Rectal smooth muscle tissue (tissue), 1 donor: Measurements from ENCODE around the gene PNPLA5.
"Not testable (repeated sequence)": the region's sequence is repeated elsewhere in the genome, so short reads cannot be mapped to it uniquely, and the experiment has no call there.

Experiments
- H3K27ac ChIP-seq: one replicate; pipeline ENCODE4 v1.7.0; 2013; ENCODE audit warnings: low read depth, low read length, inconsistent platforms
- H3K27me3 ChIP-seq: one replicate; pipeline ENCODE4 v1.7.0; 2013; ENCODE audit warnings: low read length; ENCODE audit not compliant: control insufficient read depth, insufficient read depth
- H3K36me3 ChIP-seq: one replicate; pipeline ENCODE4 v1.7.0; 2013; ENCODE audit warnings: low read length; ENCODE audit not compliant: control insufficient read depth, insufficient read depth
- H3K4me1 ChIP-seq: one replicate; pipeline ENCODE4 v1.7.0; 2013; ENCODE audit warnings: low read length; ENCODE audit not compliant: control insufficient read depth, insufficient read depth
- H3K4me3 ChIP-seq: one replicate; pipeline ENCODE4 v1.7.0; 2013; ENCODE audit warnings: low read length
- H3K9ac ChIP-seq: one replicate; pipeline ENCODE4 v1.7.0; 2013; ENCODE audit warnings: low read length

The PNPLA5 gene

DNA sequence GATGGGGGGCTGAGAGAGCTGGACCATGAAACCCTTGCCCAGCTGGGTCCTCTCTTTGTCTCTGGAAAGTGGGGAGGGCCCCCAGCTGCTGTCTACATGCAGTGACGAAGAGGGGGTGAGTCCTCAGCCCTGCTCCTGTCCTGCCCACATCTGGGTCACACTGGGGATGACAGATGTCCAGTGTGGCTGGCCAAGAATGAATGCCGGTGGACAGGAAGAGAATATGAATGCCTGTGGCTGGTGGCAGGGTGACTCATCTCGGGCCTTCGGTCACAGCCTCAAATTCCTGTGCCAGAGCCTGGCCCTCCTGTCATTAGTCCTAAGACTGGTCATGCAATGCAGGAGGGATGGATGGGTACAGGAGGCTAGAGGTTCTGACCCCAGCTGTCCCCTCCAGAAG is 29.6 kb upstream of the PNPLA5 start:
- H3K27me3 ChIP-seq = peaks cover 12% of the 10 kb centered on the region
- H3K9ac ChIP-seq = no peak overlapping the region
- no peak overlapping the region for H3K4me3 ChIP-seq
- no peak overlapping the region for H3K27ac ChIP-seq
- H3K36me3 ChIP-seq = no peaks in the 10 kb centered on the region
- no peaks in the 10 kb centered on the region for H3K4me1 ChIP-seq

DNA sequence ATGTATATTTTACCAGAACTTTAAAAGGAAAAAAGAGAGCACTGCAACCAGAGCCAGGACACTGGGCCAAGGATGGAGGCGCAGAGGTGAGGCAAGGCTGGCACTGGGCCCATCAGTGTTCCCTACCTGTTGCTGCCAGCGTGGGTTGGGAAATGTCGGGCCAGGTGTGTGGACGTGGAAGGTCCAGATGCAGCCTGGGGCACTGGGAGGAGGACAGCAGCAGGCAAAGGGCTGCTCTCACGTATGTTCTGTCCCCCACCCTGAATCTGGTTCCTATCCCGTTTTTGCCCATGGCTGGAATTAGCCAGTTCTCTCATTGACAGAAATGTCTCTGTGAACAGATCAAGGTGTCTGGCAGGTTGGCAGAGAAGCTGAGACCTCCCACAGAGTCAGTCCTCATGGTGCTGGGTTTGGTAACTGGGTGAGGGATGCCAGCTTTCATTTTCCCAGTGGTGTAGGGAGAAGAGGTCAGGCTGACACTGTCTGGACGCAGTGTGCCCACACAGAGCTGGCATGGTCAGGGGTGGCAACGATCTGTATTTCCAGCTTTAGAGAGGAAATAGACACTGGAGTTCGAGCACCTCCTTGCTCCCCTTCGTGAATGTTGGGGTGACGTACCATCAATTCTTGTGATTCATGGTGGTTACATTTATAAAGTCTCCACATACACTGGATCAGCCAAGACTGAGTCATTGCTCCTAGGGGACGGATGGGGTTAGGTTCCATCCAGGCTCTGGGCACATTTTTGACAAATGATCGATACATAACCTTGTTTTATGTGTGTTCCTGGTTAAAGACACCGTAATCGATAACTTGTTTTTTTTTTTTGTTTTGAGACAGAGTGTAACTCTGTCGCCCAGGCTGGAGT is 27.5 kb upstream of the PNPLA5 start:
- no peaks in the 10 kb centered on the region for H3K4me1 ChIP-seq
- H3K9ac ChIP-seq = no peak overlapping the region
- peaks cover 10% of the 10 kb centered on the region for H3K27me3 ChIP-seq
- H3K27ac ChIP-seq = no peak overlapping the region
- H3K36me3 ChIP-seq = no peaks in the 10 kb centered on the region
- no peak overlapping the region for H3K4me3 ChIP-seq

DNA sequence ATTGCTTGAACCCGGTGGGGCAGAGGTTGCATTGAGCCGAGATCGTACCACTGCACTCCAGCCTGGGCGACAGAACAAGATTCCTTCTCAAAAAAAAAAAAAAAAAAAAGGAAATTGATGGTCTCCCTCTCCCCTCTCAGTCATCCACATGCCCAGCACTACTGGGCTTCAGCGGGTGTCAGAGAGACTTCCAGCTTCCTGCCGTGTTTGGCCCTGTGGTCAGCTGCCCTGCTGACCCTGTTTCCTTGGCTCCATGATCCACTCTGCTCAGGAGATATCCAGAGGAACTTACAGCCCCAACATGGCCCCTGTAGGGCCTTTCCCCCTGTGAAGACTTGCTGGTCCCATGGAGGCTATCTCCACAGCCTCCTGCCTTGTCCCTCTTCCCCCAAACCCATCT is 25.7 kb upstream of the PNPLA5 start:
- Histone ChIP-seq H3K27me3 (peaks cover 7% of the 10 kb centered on the region), H3K4me1 (no peaks in the 10 kb centered on the region), H3K4me3 (no peak overlapping the region), H3K36me3 (no peaks in the 10 kb centered on the region), H3K27ac (no peak overlapping the region), H3K9ac (no peak overlapping the region)

GRCh38 chr22:43911351-43911750 is 19.5 kb upstream of the PNPLA5 start:
- no peaks in the 10 kb centered on the region for H3K36me3 ChIP-seq
- H3K27ac ChIP-seq = no peak overlapping the region
- H3K4me3 ChIP-seq = no peak overlapping the region
- no peak overlapping the region for H3K9ac ChIP-seq
- H3K27me3 ChIP-seq = peaks cover 5% of the 10 kb centered on the region
- no peaks in the 10 kb centered on the region for H3K4me1 ChIP-seq

DNA sequence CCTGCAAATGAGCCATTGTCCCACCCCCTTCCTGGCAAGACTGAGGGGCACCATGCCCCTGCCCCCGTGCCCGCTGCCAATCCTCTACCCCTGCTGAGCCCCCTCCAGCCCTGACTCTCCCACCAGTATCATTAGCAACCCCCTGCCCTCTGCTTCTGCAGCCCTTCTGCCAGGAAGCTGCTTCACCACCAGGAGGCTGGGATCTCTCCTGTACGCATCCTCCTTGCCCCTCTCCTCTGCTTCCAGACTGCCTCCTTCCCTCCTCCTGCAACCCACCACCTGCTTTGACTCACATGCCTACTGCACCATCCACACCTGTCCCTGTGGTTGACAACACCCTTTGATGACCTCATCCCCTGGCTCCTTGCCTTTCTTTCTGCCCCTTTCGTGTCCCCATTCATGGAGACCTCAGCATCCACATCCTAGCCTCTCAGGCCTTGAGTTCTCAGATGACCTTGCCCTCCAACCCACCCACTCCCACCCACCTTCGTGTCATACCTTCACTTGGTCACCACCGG is 18.4 kb upstream of the PNPLA5 start:
- H3K27me3 ChIP-seq = peaks cover 5% of the 10 kb centered on the region
- H3K4me3 ChIP-seq = no peak overlapping the region
- no peaks in the 10 kb centered on the region for H3K36me3 ChIP-seq

DNA sequence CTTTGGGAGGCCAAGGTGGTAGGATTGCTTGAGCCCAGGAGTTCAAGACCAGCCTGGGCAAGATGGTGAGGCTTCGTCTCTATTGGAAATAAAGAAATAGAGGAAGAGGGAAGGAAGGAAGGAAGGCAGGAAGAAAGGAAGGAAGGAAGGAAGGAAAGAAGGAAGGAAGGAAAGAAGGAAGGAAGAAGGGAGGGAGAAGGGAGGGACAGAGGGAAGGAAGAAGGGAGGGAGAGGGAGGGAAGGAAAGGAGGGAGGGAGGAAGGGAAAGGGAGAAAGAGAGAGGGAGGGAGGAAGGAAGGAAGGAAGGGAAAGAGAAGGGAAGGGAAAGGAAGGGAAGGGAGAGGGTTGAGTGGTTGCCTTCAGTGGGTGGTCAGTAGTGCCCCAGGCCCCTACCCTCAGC is 17.9 kb upstream of the PNPLA5 start:
- no peak overlapping the region for H3K27ac ChIP-seq
- H3K27me3 ChIP-seq = peaks cover 5% of the 10 kb centered on the region
- no peaks in the 10 kb centered on the region for H3K36me3 ChIP-seq

More for the DNA sequence above, 18.4 kb upstream of the PNPLA5 start:
- no peak overlapping the region for H3K9ac ChIP-seq
- H3K4me1 ChIP-seq = no peaks in the 10 kb centered on the region
- no peak overlapping the region for H3K27ac ChIP-seq

DNA sequence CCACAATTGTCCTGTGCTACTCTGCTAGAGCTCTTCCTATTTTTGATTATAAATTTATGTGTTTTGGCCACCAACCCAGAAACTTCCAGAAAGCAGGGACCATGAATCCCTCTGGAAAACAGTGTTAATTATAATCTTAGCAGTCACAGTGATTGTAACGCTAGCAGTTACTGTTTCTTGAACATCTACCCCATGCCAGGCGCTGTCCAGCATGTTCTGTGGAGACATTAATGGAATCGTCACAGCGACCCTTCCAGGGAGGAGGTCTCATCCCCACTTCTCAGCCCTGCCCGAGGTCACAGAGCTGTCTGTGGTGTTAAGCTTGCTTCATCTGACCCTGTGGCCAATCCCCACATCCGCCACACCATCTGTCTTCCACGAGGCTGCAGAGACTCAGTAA is 13.9 kb upstream of the PNPLA5 start:
- H3K27me3 ChIP-seq = peaks cover 3% of the 10 kb centered on the region

More for the DNA sequence above, 17.9 kb upstream of the PNPLA5 start:
- H3K4me3 ChIP-seq = no peak overlapping the region
- H3K4me1 ChIP-seq = no peaks in the 10 kb centered on the region
- H3K9ac ChIP-seq = no peak overlapping the region

GRCh38 chr22:43904412-43904811 is 12.6 kb upstream of the PNPLA5 start:
- not testable (repeated sequence) for H3K4me3 ChIP-seq, H3K36me3 ChIP-seq, H3K27me3 ChIP-seq, H3K27ac ChIP-seq, H3K4me1 ChIP-seq, H3K9ac ChIP-seq

More for the DNA sequence above, 13.9 kb upstream of the PNPLA5 start:
- no peaks in the 10 kb centered on the region for H3K4me1 ChIP-seq
- no peak overlapping the region for H3K27ac ChIP-seq
- H3K9ac ChIP-seq = no peak overlapping the region
- no peak overlapping the region for H3K4me3 ChIP-seq
- no peaks in the 10 kb centered on the region for H3K36me3 ChIP-seq

- not testable (repeated sequence) for H3K36me3 ChIP-seq, H3K9ac ChIP-seq, H3K27ac ChIP-seq, H3K27me3 ChIP-seq, H3K4me1 ChIP-seq, H3K4me3 ChIP-seq
Measured at GRCh38 chr22:43903033-43903432, 11.2 kb upstream of the PNPLA5 start.

- H3K4me1 ChIP-seq = no peaks in the 10 kb centered on the region
- H3K4me3 ChIP-seq = no peak overlapping the region
- H3K27me3 ChIP-seq = no peaks in the 10 kb centered on the region
- H3K36me3 ChIP-seq = no peaks in the 10 kb centered on the region
- no peak overlapping the region for H3K27ac ChIP-seq
- no peak overlapping the region for H3K9ac ChIP-seq
Measured at GRCh38 chr22:43901976-43902643, 10.3 kb upstream of the PNPLA5 start.

- no peak overlapping the region for H3K9ac ChIP-seq
- no peaks in the 10 kb centered on the region for H3K36me3 ChIP-seq
- no peak overlapping the region for H3K4me3 ChIP-seq
- H3K27me3 ChIP-seq = no peaks in the 10 kb centered on the region
- H3K4me1 ChIP-seq = no peaks in the 10 kb centered on the region
- H3K27ac ChIP-seq = no peak overlapping the region
Measured at GRCh38 chr22:43900206-43900605, 8.4 kb upstream of the PNPLA5 start.

GRCh38 chr22:43897751-43898261 is 6.0 kb upstream of the PNPLA5 start:
- no peaks in the 10 kb centered on the region for H3K4me1 ChIP-seq
- no peak overlapping the region for H3K27ac ChIP-seq
- no peaks in the 10 kb centered on the region for H3K36me3 ChIP-seq
- H3K4me3 ChIP-seq = no peak overlapping the region
- peaks cover 2% of the 10 kb centered on the region for H3K27me3 ChIP-seq
- no peak overlapping the region for H3K9ac ChIP-seq
